NOMO-1 (cell line): ENCODE data around the gene MACF1.
"Not testable (repeated sequence)": the region's sequence is repeated elsewhere in the genome, so short reads cannot be mapped to it uniquely, and the experiment has no call there.

Experiments
- DNase-seq, 2 experiments: peaks; one replicate each; lab custom pipeline; 2025; ENCODE audit not compliant: unreplicated experiment in 2 of 2; lab: John Stamatoyannopoulos, UW

The MACF1 gene

DNA sequence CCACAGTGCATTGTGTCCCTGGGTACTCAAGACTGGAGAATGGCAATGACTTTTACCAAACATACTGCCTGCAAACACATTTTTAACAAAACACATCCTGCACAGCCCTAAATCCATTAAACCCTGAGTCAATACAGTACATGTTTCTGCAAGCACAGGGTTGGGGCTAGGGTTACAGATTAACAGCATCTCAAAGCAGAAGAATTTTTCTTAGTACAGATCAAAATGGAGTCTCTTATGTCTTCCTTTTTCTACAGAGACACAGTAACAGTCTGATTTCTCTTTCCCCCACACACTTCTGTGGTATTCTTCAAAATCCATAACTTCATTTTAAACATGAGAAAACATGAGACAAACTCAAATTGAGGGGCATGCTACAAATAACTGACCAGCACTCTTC lies 300.8 kb downstream of the MACF1 start:
- no peak for DNase-seq

DNA sequence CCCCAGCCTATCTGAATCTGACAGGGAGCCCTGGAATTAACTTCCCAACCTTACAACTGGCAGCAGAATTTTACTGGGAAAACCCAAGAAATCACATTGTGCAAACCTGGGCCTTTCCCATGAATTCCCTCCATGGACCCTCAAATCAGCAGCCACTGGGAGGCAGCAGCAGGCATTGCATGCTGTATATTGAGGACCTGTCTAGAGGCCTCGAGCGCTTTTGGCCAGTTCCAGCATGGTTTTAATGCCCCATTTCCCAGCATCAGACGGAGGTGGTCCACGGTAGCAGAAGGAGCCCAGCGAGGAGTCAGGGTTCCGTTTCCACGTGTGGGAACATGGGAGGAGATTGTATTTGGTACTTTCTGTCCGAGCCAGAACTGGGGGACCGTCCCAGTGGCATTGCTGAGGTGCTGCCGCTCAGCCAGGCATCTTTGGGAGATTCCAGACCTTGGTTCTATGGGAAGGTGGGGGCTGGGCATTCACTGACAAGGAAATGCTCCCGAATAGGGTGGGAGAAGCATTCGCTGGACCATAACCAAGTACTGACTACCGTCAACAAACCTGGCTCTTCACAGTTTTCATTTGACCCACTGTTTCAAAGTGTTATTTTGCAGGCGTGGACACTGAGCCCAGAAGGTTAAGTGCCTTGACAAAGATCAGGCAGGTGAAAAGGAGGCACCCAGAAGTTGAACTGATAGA lies 302.9 kb downstream of the MACF1 start:
- no peak for DNase-seq

DNA sequence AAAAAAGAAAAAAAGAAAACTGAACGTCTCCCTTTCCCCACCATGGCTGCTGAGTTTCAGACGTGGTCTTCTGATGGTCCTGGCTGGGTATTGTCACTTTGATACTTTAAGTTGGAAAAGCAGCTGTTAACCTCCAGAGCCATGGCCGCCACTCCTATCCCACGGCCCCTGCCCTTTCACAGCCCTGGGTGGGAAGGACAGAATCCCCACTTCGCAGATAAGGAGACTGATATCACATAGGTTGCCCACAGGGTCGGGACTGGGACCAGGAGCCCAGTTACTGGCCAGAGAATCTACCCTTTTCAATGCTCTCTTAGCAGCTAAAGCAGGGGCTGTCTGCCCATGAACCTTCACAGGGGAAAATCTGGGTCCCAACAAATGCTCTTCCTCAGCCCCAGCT lies 303.8 kb downstream of the MACF1 start:
- no peak for DNase-seq

- DNase-seq: no peak
Observed at GRCh38 chr1:39508857-39509305, 304.4 kb downstream of the MACF1 start.

DNA sequence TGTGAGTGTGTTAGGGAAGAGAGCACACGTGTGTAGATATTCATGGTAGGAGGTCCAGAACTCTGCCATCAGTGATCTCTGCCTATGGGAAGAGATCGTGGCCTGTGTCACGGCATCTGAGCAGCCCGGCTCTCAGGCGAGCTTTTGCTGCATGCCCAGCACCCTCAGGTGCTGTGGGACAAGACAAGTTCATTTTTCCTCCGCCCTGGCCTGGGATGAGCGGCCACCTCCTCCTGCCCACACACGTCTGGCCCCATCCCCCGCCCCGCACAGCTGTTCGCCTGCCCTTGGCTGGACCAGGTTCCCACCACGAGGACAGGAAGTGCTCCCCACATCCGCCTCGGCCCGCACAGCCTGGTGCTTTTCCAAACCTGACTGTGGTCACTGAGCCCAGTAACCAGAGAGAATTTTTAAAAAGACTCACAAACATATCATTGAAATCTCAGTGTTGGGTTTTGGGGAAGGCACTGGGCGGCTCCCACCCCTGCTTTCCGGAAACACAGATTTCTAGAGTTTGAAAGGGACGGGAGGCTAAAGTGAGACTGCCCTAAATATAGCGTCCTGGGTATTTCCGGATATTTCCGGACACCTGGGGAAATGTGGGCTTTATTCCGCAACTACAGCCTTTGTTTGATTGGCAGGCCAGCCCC lies 305.0 kb downstream of the MACF1 start:
- DNase-seq: no peak

DNA sequence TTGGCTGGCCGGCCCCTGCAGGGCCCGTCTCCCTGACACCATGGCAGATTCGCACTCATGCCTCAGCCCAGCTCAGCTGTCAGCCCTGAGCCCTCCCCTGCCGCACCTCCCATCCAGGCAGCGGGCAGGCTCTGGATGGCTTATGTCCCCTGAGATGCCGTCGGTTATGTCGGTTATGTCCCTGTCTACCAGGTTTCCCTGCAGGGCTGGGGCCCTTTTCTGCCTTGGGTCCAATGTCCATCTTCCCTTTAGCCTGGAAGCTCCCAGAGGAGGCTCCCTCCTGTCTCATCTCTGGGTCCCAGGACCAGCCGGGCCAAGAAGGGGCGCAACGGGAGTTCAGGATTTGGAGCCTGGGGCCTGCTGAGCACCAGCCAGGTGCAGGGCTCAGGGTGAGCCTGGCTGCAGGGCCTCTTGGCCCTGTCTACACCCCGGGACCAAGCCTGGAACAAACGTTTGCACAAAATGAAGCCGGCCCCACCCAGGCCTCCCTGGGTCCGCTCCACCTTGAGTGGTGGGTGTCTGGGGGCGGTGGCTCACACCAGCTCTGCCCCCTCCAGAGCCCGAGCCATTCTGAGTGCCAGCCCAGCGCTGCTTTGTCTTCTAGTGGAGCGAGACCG lies 306.2 kb downstream of the MACF1 start:
- DNase-seq: not testable (repeated sequence)

DNA sequence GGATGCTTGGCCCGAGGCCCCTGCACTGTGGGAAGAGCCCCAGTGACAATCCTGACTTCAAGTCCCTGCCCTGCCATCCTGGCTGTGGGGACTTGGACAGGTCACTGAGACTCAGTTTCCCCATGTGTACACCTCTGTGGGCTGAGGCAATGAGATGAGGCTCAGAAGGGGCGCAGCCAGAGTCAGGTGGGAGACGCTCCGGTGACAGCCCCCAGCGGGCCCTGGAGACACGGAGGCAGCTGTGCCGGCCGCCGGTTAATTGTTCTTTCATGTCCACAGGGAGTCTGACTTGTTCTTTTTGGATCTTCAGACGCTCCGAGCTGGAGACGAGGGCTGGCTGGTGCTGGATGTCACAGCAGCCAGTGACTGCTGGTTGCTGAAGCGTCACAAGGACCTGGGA lies 307.0 kb downstream of the MACF1 start:
- DNase-seq: not testable (repeated sequence)

- DNase-seq: not testable (repeated sequence)
Observed at GRCh38 chr1:39512234-39512847, 307.8 kb downstream of the MACF1 start.

DNA sequence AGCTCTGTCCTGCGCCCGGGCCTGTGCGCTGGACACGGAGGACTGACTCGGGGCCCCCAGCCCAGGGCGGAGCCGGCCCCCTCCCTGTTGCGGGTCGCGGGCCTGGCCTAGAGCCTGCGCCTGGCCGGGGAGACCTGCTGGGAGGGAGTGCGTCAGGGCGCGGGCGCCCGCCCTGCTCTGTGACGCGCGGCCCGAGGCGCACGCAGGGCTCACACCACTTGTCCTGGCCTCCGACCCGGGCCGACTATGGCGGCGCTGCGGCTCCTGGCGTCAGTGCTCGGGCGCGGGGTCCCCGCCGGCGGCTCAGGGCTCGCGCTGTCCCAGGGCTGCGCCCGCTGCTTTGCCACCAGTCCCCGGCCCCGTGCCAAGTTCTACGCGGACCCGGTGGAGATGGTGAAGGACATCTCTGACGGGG lies 310.2 kb downstream of the MACF1 start:
- not testable (repeated sequence) for DNase-seq

- not testable (repeated sequence) for DNase-seq
Observed at GRCh38 chr1:39515131-39516086, 310.9 kb downstream of the MACF1 start.

- DNase-seq: not testable (repeated sequence)
Observed at GRCh38 chr1:39516841-39517240, 312.3 kb downstream of the MACF1 start.

DNA sequence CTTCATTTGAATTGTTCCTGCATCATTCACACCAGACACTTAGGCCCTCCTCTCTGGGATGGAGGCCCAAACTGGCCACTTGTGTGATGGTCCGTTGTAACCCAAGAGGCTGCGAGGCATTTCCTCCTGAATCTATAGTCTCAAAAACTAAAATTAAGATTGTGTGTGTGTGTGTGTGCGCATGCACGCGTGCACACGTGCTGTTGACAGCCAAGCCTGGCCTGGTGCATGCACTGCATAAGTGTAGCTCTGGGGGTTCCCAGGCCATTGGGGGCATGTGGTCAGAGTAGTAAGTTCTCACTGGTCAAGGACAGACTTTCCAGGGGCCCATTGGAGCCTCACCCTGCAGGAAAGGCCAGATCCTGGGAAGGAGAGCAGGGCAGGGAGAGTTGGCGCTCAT lies 313.4 kb downstream of the MACF1 start:
- DNase-seq: not testable (repeated sequence)

DNA sequence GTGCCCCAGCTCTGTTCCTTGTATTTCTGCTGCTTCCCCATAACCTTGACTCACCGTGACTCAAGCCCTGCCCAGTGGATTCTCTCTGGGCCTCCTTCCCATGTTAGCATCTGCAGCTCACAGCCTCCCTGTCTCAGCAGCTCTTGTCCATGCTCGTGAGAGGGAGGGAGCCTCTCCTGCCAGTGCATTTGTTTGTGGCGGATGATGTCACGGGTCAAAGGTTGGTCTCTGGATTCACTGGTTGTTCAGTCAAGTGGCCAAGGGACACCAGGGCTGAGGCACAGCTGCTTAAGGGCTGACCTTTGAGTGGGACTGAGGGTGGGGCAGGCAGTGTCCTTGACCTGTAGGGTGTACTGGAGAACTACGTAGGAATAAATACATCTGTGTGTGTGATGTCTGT lies 314.9 kb downstream of the MACF1 start:
- not testable (repeated sequence) for DNase-seq

GRCh38 chr1:39522221-39522620 lies 317.7 kb downstream of the MACF1 start:
- DNase-seq: not testable (repeated sequence)

DNA sequence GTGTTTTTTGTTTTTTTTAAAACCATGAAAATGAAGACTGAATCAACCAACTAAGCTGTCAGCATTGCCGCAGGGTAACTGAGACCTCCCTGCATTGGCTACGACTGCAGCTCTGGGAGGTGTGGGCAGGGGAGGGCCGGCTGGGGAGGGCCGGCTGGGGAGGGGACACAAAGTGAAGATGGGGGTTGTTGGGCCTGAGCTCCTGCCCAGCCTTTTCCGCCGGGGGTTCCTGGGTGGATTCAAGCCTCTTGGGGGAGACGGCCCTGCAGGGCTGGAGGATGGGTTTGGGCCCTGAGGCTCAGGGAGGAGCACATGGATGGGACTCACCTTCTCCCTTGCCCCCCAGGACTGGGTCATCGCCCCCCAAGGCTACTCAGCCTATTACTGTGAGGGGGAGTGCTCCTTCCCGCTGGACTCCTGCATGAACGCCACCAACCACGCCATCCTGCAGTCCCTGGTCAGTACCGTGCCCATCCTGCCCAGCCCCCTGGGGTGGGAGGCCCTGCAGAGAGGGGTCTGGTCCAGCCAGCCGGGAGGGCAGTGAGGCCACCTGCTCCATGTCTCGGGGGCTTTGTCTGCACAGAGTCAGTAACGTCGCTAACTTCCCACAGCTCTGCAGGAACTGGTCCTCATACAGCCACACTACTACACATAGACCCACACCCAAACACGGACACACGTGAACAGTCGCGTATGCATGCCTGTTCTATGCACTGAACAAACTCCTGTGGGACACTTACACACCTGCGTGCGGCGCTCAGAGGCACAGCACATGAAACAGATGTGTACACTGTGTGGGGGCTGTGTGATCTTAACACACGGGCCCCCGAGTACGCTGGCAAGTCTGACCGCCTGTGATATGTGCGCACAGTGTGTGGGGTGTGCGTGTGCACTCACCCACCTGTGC lies 318.4 kb downstream of the MACF1 start:
- DNase-seq: no peak

DNA sequence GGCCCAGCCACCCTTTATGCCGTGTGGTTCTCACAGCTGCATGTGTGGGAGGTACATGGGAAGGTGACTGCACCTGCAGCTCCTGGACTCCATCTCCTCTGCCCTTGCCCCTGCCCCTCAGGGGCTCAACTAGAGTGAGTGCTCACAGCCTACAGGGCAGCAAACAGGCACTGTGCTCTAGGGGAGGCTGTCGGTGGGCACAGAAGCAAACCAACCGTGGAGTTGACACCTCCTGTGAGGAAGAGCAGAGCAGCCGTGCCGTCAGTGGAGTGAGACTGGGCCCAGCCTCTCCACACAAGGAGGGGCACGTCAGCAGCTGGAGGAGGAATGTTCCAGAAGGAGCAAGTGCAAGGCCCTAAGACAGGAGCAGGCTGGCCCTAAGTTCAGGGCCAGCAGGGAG lies 319.7 kb downstream of the MACF1 start:
- DNase-seq: no peak

- DNase-seq: no peak
Observed at GRCh38 chr1:39524591-39525365, 320.3 kb downstream of the MACF1 start.

DNA sequence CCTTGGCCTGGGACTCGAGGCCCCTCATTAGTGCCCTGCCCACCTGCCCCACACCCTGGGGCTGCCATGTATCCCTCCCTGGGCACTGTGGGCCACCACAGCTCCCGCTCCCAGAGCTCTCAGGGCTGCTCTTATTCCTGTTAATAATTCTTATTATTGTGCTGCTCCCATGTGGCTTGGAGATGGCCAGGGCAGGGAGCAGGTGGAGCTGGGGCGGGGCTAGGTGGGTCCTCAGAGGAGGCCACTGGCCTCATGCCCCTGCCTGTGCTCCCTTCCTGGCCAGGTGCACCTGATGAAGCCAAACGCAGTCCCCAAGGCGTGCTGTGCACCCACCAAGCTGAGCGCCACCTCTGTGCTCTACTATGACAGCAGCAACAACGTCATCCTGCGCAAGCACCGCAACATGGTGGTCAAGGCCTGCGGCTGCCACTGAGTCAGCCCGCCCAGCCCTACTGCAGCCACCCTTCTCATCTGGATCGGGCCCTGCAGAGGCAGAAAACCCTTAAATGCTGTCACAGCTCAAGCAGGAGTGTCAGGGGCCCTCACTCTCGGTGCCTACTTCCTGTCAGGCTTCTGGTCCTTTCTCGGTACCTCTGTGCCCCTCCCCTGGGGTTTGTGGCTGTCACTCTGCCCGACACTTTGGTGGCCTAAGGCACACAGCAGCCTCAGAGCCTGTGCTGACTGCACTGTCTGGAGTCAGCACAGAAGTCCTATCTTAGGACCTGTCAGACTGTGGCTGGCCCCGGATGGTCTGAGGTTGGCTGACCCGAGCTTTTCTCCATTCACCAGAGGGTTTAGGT lies 321.1 kb downstream of the MACF1 start:
- no peak for DNase-seq
